CD14-positive monocyte (primary cell): Measurements from ENCODE around the gene ALKBH8. TPM values are rescaled to one million over a fixed set of nuclear protein-coding genes. Genes with fewer than 3 reads are reported as not detected.

Experiments
- DNase-seq, 3 donors: peaks; one replicate each; pipeline ENCODE4 v3.0.0-alpha.2; 2011 to 2022
- H2AFZ ChIP-seq: 2 replicates; pipeline ENCODE4 v1.6.0; 2012; ENCODE audit warnings: mild to moderate bottlenecking, low read depth, low read length, inconsistent platforms; ENCODE audit not compliant: insufficient read depth, poor library complexity, severe bottlenecking
- H3K27ac ChIP-seq, 2 donors: 1 replicate in 1 of 2; 2 replicates in 1 of 2; pipeline ENCODE4 v1.5.1; 2012 to 2013; ENCODE audit warnings: low read length in 2 of 2, control low read depth in 1 of 2, inconsistent platforms in 1 of 2, low read depth in 1 of 2, mild to moderate bottlenecking in 1 of 2
- H3K27me3 ChIP-seq, 2 donors: one replicate each; pipeline versions ENCODE4 v1.6.0 to v1.6.1; 2011 to 2013; ENCODE audit warnings: low read length in 2 of 2; ENCODE audit not compliant: control insufficient read depth in 2 of 2, insufficient read depth in 2 of 2
- H3K36me3 ChIP-seq, 2 donors: replicated peaks in 1 of 2; 1 replicate in 1 of 2; 2 replicates in 1 of 2; pipeline versions ENCODE4 v1.5.1 to v1.6.1; 2012 to 2013; ENCODE audit warnings: low read length in 2 of 2, control low read depth in 1 of 2, inconsistent platforms in 1 of 2, mild to moderate bottlenecking in 1 of 2; ENCODE audit not compliant: insufficient read depth in 2 of 2, control insufficient read depth in 1 of 2
- H3K4me1 ChIP-seq, 2 donors: 1 replicate in 1 of 2; 2 replicates in 1 of 2; pipeline versions ENCODE4 v1.5.1 to v1.6.1; 2012 to 2013; ENCODE audit warnings: low read length in 2 of 2, control low read depth in 1 of 2, inconsistent platforms in 1 of 2, mild to moderate bottlenecking in 1 of 2, moderate library complexity in 1 of 2; ENCODE audit not compliant: insufficient read depth in 2 of 2, control insufficient read depth in 1 of 2
- H3K4me2 ChIP-seq: replicated peaks from 2 replicates; pipeline ENCODE3; 2012; ENCODE audit warnings: low read length, moderate library complexity, mild to moderate bottlenecking; ENCODE audit not compliant: poor library complexity, severe bottlenecking; ENCODE audit errors: extremely low read depth
- H3K4me3 ChIP-seq, 3 experiments: fragments of 200-600 bp in 1 of 3; sonication (generic) in 1 of 3; replicated peaks in 1 of 3; 1 replicate in 2 of 3; 2 replicates in 1 of 3; pipeline ENCODE4 v1.5.1; 2011 to 2013; ENCODE audit warnings: low read length in 3 of 3, mild to moderate bottlenecking in 3 of 3, control low read depth in 2 of 3, low read depth in 2 of 3, inconsistent platforms in 1 of 3, moderate library complexity in 1 of 3
- H3K79me2 ChIP-seq: 2 replicates; pipeline ENCODE4 v1.6.0; 2012; ENCODE audit warnings: mild to moderate bottlenecking, control low read depth, inconsistent platforms, low read length, moderate library complexity; ENCODE audit not compliant: insufficient read depth
- H3K9ac ChIP-seq: 2 replicates; pipeline ENCODE4 v1.6.0; 2017; ENCODE audit warnings: low read length, mild to moderate bottlenecking; ENCODE audit not compliant: insufficient read depth, poor library complexity, severe bottlenecking
- H3K9me3 ChIP-seq, 2 donors: replicated peaks in 1 of 2; 1 replicate in 1 of 2; 2 replicates in 1 of 2; pipeline versions ENCODE4 v1.5.1 to v1.6.1; 2012 to 2013; ENCODE audit warnings: low read length in 2 of 2, control low read depth in 1 of 2; ENCODE audit not compliant: control insufficient read depth in 1 of 2, insufficient read depth in 1 of 2
- H4K20me1 ChIP-seq: 2 replicates; pipeline ENCODE4 v1.6.0; 2012; ENCODE audit warnings: mild to moderate bottlenecking, low read length, control low read depth, moderate library complexity; ENCODE audit not compliant: insufficient read depth
- H3K27ac Mint-ChIP-seq, 7 donors: one replicate each; pipeline ENCODE4 v1.8.0; 2020; ENCODE audit warnings: mild to moderate bottlenecking in 7 of 7, mixed read lengths in 7 of 7, moderate library complexity in 6 of 7, inconsistent platforms in 2 of 7
- H3K27me3 Mint-ChIP-seq, 3 donors: one replicate each; pipeline ENCODE4 v1.8.0; 2021 to 2022; ENCODE audit warnings: low read depth in 3 of 3, mild to moderate bottlenecking in 3 of 3, mixed read lengths in 3 of 3, moderate library complexity in 3 of 3, inconsistent platforms in 1 of 3
- H3K36me3 Mint-ChIP-seq, 2 donors: one replicate each; pipeline ENCODE4 v1.8.0; 2020; ENCODE audit warnings: mixed read lengths in 2 of 2, inconsistent platforms in 1 of 2, mild to moderate bottlenecking in 1 of 2
- H3K4me1 Mint-ChIP-seq: one replicate; pipeline ENCODE4 v1.8.0; 2020; ENCODE audit warnings: mild to moderate bottlenecking, mixed read lengths
- H3K4me3 Mint-ChIP-seq, 2 donors: one replicate each; pipeline ENCODE4 v1.8.0; 2020; ENCODE audit warnings: mild to moderate bottlenecking in 2 of 2, mixed read lengths in 2 of 2, moderate library complexity in 1 of 2
- H3K9me3 Mint-ChIP-seq, 7 donors: one replicate each; pipeline ENCODE4 v1.8.0; 2020 to 2022; ENCODE audit warnings: mixed read lengths in 7 of 7, mild to moderate bottlenecking in 6 of 7, moderate library complexity in 6 of 7, inconsistent platforms in 2 of 7
- CTCF ChIP-seq: fragments of 200-600 bp; IDR thresholded peaks from one replicate; pipeline ENCODE4 v1.8.0; 2022; ENCODE audit warnings: antibody characterized with exemption, mild to moderate bottlenecking
- WGBS: methylation state at CpG from one replicate; pipeline ENCODE4 v1.1.5; 2013; ENCODE audit warnings: missing lambda C conversion rate; ENCODE audit not compliant: insufficient coverage; 5-methylcytosine and 5-hydroxymethylcytosine counted together
- intact Hi-C, 2 donors: fragments of 100-400 bp; cut with micrococcal nuclease; formaldehyde crosslinking; loops; one replicate each; pipeline versions ENCODE4 v1.15.0 to v1.15.1; 2023
- polyA minus RNA-seq: library from RNA; depleted of rRNA, polyadenylated mRNA; stranded (reverse); fragments of >200 nt; gene quantifications from 2 replicates; pipeline ENCODE4 v1.2.3, GENCODE V29; 2012
- polyA plus RNA-seq, 3 donors: library from polyadenylated mRNA; depleted of rRNA in 1 of 3; unstranded in 2 of 3; stranded (reverse) in 1 of 3; fragments of 300-500 nt in 2 of 3; fragments of >200 nt in 1 of 3; fragmentation: Illumina TruSeq in 2 of 3; gene quantifications; 1 replicate in 2 of 3; 2 replicates in 1 of 3; pipeline ENCODE4 v1.2.3, GENCODE V29; 2012 to 2021
- total RNA-seq, 12 experiments: library from RNA in 1 of 12; stranded (reverse) in 1 of 12; fragments of 120-200 nt in 1 of 12; gene quantifications; one replicate each; pipeline ENCODE4 v1.2.4 and lab custom pipeline; 2013 to 2026; ENCODE audit warnings: mixed read lengths in 6 of 12, inconsistent platforms in 1 of 12

ALKBH8 gene
- total RNA-seq (2013): 6.9 TPM
- polyA plus RNA-seq (1 to 10 TPM in 2 of 3 donors, under 1 TPM in 1; 0.83 to 2.6 (median 1.8) TPM), polyA minus RNA-seq (1.1 and 2.3 TPM in 2 replicates), total RNA-seq (lab: John Stamatoyannopoulos, UW) (0.42 to 10.2 (median 6.0) reads per million in 11 experiments)

- peaks cover 25% of the 10 kb centered on the region for H3K4me1 Mint-ChIP-seq
- Histone ChIP-seq H3K4me2 (peak within 1 kb of the TSS; percentile 76), H3K4me1 (peaks cover 20 to 21% of the 10 kb centered on the region in 2 donors), H3K36me3 (no peaks in the 10 kb centered on the region), H3K9ac (peak within 1 kb of the TSS; percentile 87), H3K4me3 (peak within 1 kb of the TSS; percentile 61 to 85 (median 74)), H3K27ac (peak within 1 kb of the TSS; percentile 92 to 96), H3K79me2 (peaks cover 9% of the 10 kb centered on the region), H2AFZ (peak within 1 kb of the TSS; percentile 87), H3K9me3 (no peaks in the 10 kb centered on the region), H4K20me1 (no peaks in the 10 kb centered on the region), H3K27me3 (peaks cover 0 to 2% of the 10 kb centered on the region in 2 donors)
- peak within 1 kb of the TSS; percentile 93 to 99 (median 97) for H3K27ac Mint-ChIP-seq
- peaks cover 0 to 1% (median 0%) of the 10 kb centered on the region in 7 donors for H3K9me3 Mint-ChIP-seq
- peaks cover 4 to 8% of the 10 kb centered on the region in 2 donors for H3K36me3 Mint-ChIP-seq
- 0% methylated on average over 27 of the region's 32 CpGs for WGBS
- intact Hi-C loops: loop anchor here in 1 of 2 donors (5.0 kb wide), 1 partner anchor 932 kb away; the partner anchor contains the start of gene POGLUT3
- TF ChIP-seq CTCF: no peak
- H3K27me3 Mint-ChIP-seq: peaks cover 1 to 5% (median 2%) of the 10 kb centered on the region in 3 donors
- DNase-seq: peak; percentile 68 to 89 (median 81)
- H3K4me3 Mint-ChIP-seq: peak within 1 kb of the TSS; percentile 92 to 94
Observed at GRCh38 chr11:107565219-107565937, at the start of gene ALKBH8. ALKBH8 (minus strand) TSS chr11:107565735; CDS start chr11:107560893, 4,842 bp downstream.

GRCh38 chr11:107612445-107612844, 46.9 kb upstream of the ALKBH8 start:
- intact Hi-C loops: no loop called here
- H3K36me3 Mint-ChIP-seq: no peaks in the 10 kb centered on the region
- H3K4me3 Mint-ChIP-seq: no peak overlapping the region
- H3K9me3 Mint-ChIP-seq: peaks cover 0 to 2% (median 0%) of the 10 kb centered on the region in 7 donors
- no peak for TF ChIP-seq CTCF
- H3K27me3 Mint-ChIP-seq: peaks cover 9 to 23% (median 18%) of the 10 kb centered on the region in 3 donors
- no peaks in the 10 kb centered on the region for H3K36me3 ChIP-seq
- no peaks in the 10 kb centered on the region for H3K79me2 ChIP-seq
- peaks cover 8 to 16% of the 10 kb centered on the region in 2 donors for H3K27me3 ChIP-seq
- no peak overlapping the region for H3K4me2 ChIP-seq
- H3K9me3 ChIP-seq: no peaks in the 10 kb centered on the region
- no peak overlapping the region for H3K27ac ChIP-seq
- WGBS: no CpG with 5 or more reads among the region's 2 CpGs
- no peaks in the 10 kb centered on the region for H3K4me1 ChIP-seq
- H3K4me1 Mint-ChIP-seq: no peaks in the 10 kb centered on the region
- no peak for DNase-seq
- no peak overlapping the region for H3K9ac ChIP-seq
- H3K4me3 ChIP-seq: no peak overlapping the region
- no peaks in the 10 kb centered on the region for H4K20me1 ChIP-seq
- H2AFZ ChIP-seq: no peak overlapping the region
- H3K27ac Mint-ChIP-seq: no peak overlapping the region
